ENCODE results near the gene HOXD10. TPM values are rescaled to one million over a fixed set of nuclear protein-coding genes. Genes with fewer than 3 reads are reported as not detected.

HOXD10 gene
- total and polyA plus RNA-seq, 4 donors: not detected

- Histone ChIP-seq H3K4me3 (ENCODE audit: low read depth in 1 of 3, low read length in 3 of 3) (no peak overlapping the region), H3K4me1 (ENCODE audit: control insufficient read depth in 4 of 4, insufficient read depth in 4 of 4, low read length in 3 of 4) (peaks cover 0 to 8% (median 2%) of the 10 kb centered on the region in 4 donors), H3K9me3 (ENCODE audit: control insufficient read depth in 4 of 4, low read length in 3 of 4) (no peaks in the 10 kb centered on the region), H3K27ac (ENCODE audit: low read depth in 1 of 2, low read length in 2 of 2) (no peak overlapping the region), H3K36me3 (ENCODE audit: control insufficient read depth in 4 of 4, insufficient read depth in 3 of 4, low read depth in 1 of 4, low read length in 3 of 4) (no peaks in the 10 kb centered on the region), H3K9ac (ENCODE audit: low read depth in 1 of 2, low read length in 2 of 2) (no peak overlapping the region), H3K27me3 (ENCODE audit: control insufficient read depth in 4 of 4, insufficient read depth in 4 of 4, low read length in 3 of 4) (peaks cover 7 to 29% (median 20%) of the 10 kb centered on the region in 4 donors)
- TF ChIP-seq CTCF (IDR thresholded peaks at IDR 0.05; ENCODE audit: low read depth, low read length, missing input control) (no peak), RAD21 (IDR thresholded peaks at IDR 0.05) (no peak), ATF3 (IDR thresholded peaks at IDR 0.05) (no peak), REST (IDR thresholded peaks at IDR 0.05) (no peak), YY1 (IDR thresholded peaks at IDR 0.05) (no peak), TAF1 (conservative IDR thresholded peaks at IDR 0.05) (no peak), MAX (IDR thresholded peaks at IDR 0.05) (no peak), EGR1 (IDR thresholded peaks at IDR 0.05; ENCODE audit: low read depth in 2 of 2) (no peak), HNF4A (conservative IDR thresholded peaks at IDR 0.05) (no peak), FOXA1 (IDR thresholded peaks at IDR 0.05) (no peak), GABPA (IDR thresholded peaks at IDR 0.05 in 1 of 2, conservative IDR thresholded peaks at IDR 0.05 in 1 of 2) (no peak)
- WGBS: 20% methylated on average over 32 of the region's 32 CpGs
- no peak for DNase-seq (ENCODE audit: low spot score)
These were observed 30.7 kb downstream of the HOXD10 start for GRCh38 chr2:176147210-176147799.

GRCh38 chr2:176147800-176148496 lies 31.4 kb downstream of the HOXD10 start:
- Histone ChIP-seq H3K4me1 (ENCODE audit: control insufficient read depth in 4 of 4, insufficient read depth in 4 of 4, low read length in 3 of 4) (peaks cover 0 to 8% (median 2%) of the 10 kb centered on the region in 4 donors), H3K9me3 (ENCODE audit: control insufficient read depth in 4 of 4, low read length in 3 of 4) (no peaks in the 10 kb centered on the region), H3K36me3 (ENCODE audit: control insufficient read depth in 4 of 4, insufficient read depth in 3 of 4, low read depth in 1 of 4, low read length in 3 of 4) (no peaks in the 10 kb centered on the region), H3K4me3 (ENCODE audit: low read depth in 1 of 3, low read length in 3 of 3) (no peak overlapping the region), H3K9ac (ENCODE audit: low read depth in 1 of 2, low read length in 2 of 2) (no peak overlapping the region), H3K27ac (ENCODE audit: low read depth in 1 of 2, low read length in 2 of 2) (no peak overlapping the region), H3K27me3 (ENCODE audit: control insufficient read depth in 4 of 4, insufficient read depth in 4 of 4, low read length in 3 of 4) (peaks cover 9 to 33% (median 18%) of the 10 kb centered on the region in 4 donors)
- WGBS: 15% methylated on average over 31 of the region's 31 CpGs
- TF ChIP-seq FOXA1 (IDR thresholded peaks at IDR 0.05) (no peak), EGR1 (IDR thresholded peaks at IDR 0.05; ENCODE audit: low read depth in 2 of 2) (no peak), ATF3 (IDR thresholded peaks at IDR 0.05) (no peak), REST (IDR thresholded peaks at IDR 0.05) (no peak), TAF1 (conservative IDR thresholded peaks at IDR 0.05) (no peak), FOXA2 (IDR thresholded peaks at IDR 0.05) (no peak), YY1 (IDR thresholded peaks at IDR 0.05) (no peak), CTCF (IDR thresholded peaks at IDR 0.05; ENCODE audit: low read depth, low read length, missing input control) (no peak), NR2F2 (IDR thresholded peaks at IDR 0.05) (no peak), HNF4A (conservative IDR thresholded peaks at IDR 0.05) (no peak), HNF4G (IDR thresholded peaks at IDR 0.05) (no peak)
- DNase-seq (ENCODE audit: low spot score): no peak
